Stimulated activated CD4-positive, alpha-beta T cell treated with anti-CD3 and anti-CD28 coated beads, Interleukin-2, amount 100 ng/mL, for 48 hours (primary cell): ENCODE measurements around the gene TOGARAM2.

ENCODE experiments used
- DNase-seq, 2 donors: peaks; one replicate each; pipeline ENCODE4 v3.0.0-alpha.2; 2020

The TOGARAM2 gene

DNA sequence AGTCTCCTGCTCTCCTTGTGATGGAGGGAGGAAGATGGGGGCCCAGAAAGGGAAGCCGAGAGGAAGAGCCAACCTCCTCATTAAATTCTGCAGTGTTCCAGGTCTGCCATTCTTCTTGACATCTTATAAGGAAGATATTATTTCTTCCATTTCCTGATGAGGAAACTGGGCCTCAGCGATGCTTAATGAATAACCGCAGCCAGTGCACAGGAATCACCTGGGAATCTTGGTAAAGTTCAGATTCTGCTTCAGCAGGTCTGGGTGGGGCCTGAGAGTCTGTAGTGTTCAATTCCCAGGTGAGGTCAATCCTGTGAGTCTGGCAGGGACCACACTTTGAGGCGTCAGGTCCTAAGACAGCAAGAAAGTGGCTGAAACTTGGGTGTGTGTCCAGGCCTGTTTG lies 75.9 kb downstream of the TOGARAM2 start:
- DNase-seq, result no peak

DNA sequence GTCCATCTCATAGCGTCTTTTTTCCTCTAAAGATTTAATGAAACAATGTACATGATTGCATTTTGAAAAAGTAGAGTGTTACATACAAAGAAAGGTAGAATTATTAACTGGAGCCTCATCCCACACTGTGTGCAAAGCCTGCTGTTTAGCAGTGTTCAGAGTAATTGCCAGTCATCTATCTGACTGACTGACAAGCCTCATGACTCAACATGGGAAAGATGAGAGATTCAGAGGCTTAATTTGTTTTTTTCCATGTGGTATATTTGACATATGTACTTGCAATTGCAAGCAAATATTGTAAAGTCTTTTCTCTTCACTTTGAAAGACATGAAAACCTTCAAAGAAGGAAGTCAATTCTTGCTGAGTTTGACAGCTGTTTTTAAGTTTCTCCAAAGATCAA lies 78.5 kb downstream of the TOGARAM2 start:
- no peak for DNase-seq

DNA sequence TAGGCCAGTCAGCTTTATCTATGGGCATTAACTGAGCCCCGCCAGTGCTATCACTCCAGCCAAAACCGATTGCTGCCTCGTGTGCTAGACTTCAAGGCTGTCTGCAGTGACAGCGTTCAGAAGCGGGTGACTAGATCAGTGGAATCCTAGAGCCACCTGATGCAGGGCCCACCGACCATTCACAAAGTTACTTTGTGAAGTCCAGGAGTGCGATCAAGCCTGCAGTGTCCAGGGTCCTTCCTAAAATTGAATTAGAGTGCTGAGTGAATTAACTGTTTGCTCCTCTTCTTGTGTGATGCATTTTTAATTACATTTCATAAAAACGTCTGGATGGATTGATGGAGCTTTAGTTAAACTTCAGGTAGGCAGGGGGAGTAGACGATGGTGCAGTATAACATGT lies 79.3 kb downstream of the TOGARAM2 start:
- no peak for DNase-seq

DNA sequence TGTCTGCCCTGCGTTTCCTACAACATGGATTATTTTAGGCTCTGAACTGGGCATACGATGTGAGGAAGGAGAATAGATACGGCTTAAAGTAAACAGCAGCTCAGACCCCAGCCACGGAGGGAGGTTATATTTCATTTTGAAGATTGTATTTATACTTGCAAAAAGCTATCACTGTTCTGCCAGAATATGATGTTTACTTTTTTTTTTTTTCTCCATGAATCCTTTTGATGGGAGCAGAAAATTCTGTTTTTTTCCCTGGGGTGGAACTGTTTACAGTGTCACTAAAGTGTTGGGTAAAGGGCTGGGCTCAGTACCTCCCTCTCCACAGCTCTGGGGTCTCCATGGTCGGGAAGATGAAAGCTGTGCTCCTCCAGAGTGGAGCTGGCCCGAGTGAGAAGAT lies 80.1 kb downstream of the TOGARAM2 start:
- no peak for DNase-seq

DNA sequence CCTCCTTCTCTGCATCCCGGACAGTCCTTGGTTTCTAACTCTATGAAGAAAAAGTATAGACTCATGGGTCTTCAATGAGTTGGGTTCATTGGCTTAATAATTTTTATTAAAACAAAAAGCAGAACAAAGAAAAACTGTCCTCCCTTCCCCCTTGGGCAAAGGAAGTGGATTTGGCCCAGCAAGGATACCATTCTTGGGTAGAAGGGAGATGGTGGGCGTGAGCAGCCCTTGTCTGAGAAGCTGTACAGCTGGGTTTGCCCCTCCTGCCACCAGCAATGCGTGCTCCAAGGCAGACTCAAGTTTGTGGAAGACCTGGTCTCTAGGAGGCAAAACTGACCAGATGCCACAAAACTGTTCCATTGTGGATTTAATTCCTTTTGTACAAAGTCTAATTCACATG lies 80.5 kb downstream of the TOGARAM2 start:
- no peak for DNase-seq

DNA sequence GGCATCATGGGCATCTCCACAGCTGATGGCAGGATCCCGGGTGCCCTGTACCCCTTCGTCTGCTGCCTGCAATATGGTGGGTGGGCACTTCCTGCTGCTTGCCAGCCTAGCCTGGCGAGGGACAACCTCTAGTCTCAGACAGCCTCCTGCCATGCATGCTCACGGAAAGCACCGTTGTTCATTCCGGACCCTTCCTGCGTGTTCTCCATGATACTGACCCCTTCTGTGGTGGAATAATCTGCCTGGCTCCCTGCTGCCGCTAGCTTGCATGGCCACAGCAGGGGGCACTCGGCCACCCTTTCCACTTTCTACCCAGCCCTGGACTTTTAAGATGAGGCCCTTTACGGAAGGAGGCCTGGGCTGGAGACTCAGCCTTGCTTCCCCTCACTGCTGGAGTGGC lies 81.3 kb downstream of the TOGARAM2 start:
- DNase-seq, result no peak

DNA sequence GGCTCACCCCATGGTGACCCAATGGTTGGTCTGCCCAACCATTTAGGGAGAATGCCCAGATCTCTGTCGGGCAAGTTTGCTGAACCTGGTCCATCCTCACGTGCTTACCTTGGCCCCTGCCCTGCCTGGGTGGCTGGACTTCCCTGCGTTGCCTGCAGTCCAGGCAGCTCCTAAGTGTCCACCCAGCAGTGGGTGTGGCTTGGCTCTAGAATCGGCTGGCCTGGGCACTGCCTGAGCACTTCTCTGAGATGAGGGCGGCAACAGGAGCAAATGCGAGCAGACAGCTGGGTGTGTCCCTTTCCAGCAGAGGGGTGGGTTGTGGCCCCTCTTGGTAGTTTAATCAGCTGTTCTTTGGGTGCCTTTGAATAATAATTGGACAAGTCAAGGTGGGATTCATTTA lies 82.0 kb downstream of the TOGARAM2 start:
- no peak for DNase-seq

DNA sequence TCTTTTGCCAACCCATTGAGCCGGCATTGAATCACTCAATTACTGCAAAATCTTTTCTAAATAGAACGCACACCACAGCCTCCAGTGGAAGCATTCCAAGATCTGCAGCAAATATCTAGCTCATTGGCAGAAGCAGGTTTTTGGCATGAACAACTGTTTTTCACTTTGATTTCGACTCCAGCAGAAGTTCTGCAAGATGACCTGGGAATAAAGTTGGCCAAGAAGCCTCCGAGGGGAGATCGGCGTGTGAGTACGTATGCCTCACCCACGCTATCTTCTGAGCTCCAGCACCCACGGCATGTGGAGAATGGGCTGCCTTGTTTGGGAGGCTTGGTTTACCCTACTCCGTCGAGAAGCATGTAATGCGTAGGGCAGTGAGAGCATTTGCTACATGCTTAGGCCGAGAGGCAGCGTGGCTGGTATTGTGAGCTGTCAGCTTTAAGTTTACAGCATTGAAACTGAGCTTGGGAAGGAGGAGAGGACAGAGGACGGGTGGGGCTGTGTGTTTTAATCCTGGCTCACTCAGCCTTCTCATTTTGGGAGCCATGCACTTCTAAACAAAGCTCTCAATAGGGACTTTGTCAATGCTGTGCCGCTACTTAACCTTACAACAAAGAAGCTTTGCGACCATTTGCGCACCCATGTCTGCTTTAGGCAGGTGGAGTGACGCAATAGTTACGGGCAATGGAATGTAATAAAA lies 82.7 kb downstream of the TOGARAM2 start:
- no peak for DNase-seq

DNA sequence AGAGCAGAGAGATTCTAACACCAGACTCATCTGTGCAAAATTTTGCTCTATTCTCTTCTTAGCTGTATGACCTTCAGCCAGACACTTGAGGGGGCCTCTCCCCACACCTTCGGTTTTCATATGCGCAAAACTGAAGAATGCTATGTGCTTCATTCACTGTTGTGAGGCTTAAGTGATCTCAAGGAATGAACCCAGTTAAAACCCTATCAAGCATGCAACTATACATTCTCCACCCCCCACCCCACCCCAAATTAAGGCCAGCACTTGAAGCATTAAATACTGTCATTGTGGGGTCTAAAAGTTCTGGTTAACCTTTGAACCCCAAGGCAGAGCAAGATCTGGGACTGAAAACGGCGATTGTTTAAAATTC lies 83.2 kb downstream of the TOGARAM2 start:
- no peak for DNase-seq

DNA sequence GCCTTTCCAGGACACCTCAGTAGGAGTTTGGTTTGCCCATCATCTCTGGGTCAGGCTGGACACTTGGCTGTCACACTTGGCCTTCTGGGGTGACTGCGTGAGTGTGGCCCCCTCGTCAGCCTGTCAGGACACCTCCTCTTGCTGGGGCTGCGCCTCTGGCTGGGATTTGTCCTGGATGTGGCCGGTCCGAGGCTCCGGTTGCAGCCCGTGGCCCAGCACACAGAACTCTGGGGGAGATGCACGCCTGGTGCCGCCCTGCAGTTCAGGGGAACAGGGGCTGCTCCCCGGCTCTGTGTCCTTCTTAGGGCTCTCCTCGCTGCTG lies 83.6 kb downstream of the TOGARAM2 start:
- no peak for DNase-seq

DNA sequence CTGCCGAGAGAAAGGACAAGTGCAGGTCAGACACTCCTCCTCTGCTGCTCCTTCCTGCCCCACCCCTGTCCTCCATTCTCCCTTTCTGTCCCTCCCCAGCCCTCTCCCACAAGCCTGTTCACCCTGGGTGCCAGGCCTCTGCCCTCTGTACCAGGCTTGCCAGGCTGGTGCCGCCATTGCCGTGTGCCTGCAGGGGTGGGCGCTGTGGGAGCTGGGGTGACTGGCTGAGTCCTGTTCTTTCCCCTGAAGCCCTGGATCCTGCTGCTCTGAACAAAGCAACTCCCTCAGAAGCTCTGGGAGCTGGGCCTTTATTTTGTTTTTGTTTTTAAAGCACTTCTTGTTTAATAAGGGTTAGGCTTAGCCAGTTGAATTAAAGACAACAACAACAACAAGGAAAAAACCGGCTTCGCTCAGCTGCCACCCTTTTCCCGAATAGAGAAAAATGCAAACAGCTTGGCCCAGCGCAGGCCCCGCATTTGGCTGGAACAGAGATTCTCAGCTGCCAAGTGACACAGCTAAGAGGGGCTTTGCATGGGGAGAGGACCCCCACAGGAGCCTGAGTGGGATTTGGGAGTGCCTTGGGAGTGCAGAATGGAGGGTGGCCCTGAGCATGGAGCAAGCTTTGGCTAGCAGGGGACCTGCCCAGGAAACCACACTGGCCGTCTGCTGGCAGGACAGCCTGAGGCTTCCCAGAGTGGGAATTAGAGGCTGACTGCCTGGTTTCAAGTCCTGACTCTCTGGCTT lies 84.1 kb downstream of the TOGARAM2 start:
- no peak for DNase-seq

DNA sequence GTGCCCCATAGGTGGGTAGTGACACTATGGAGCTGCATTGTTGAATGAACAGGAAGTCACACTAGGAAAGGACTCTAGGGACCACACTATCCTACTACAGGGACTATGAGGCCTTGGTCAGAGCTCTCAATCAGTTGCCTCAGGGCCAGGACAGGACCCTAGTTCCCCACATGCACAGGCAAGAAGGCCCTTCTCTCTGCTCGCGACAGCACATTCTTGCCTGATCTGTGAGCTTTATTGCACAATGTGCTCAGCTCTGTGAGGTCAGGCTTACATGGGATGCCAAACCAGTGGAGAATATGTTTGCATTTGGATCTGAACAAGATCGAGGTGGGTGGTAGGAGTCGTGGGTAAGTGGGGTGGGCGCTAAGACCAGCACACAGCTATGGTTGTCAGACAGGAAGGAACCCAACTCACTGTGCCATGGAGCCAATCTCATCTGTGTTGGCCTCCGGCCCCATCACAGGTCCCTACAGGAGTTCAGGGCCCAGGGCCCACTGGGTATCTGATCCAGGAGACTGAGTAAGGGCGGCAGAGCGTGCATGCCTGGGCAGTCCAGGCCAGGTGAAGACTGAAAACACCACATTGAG lies 85.3 kb downstream of the TOGARAM2 start:
- DNase-seq, result no peak

DNA sequence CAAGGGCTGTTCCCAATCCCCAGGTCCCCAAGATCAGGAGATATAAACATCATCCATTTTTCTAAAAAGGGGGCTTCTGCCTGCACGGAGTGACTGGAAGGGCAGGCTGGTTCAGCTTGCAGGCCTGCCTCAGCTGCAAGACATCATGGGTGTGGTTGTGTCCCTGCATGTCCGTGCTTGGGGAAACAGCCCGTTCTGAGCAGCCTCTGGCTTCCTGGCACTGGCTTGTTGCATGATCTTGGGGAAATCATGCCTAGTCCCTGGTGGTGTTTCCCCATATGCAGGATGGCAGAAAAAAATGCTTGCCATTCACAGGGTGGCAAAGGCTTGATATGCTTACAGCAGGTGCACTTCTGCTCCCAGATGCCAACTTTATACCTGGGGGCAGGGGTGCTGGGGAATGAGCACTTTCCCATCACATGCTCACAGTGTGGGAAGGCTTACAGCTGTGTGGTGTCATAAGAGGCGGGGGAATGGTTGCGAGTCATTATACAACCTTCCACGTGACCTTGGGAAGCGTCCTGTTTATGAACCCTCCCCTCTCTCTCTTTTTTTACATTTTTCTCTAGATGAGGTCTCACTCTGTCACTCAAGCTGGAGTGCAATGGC lies 86.0 kb downstream of the TOGARAM2 start:
- no peak for DNase-seq

DNA sequence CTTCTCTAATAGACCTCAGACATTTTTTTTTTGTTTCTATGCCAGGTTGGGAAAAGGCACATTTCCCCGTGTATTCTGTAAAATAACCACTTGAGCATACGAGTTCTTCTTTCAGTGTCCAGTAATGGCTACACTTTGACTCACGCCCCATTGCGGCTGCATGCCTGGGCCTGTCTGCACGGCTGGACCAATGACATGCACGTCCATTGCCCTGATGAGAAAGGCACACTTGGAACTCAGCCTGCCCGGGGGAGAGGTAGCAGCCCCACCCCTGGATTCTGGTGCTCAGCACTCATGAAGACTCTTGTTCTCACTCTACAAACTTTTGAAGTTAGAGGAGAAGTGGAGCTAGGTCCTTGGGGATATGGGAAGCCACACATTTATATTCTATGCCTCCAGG lies 87.4 kb downstream of the TOGARAM2 start:
- DNase-seq, result no peak

DNA sequence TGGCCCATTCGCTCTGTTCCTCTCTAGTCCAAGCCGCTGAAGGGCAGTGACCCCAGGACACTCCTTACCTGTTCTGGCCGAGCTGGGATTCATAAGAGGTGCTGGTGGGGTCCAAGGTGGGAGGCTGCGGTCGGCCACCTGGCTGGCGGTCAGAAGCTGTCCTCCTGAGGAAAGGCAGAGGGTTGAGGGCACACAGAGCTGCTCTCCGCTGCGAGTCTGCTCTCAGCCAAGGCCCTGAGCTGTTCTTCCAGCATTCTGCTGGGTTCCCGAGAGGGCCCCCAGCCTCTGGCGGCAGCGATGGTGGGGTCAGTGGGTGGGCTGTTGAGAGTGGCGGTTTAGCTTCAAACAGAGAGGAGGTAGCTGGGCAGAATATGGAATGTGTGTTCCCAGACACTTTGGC lies 89.4 kb downstream of the TOGARAM2 start:
- no peak for DNase-seq

DNA sequence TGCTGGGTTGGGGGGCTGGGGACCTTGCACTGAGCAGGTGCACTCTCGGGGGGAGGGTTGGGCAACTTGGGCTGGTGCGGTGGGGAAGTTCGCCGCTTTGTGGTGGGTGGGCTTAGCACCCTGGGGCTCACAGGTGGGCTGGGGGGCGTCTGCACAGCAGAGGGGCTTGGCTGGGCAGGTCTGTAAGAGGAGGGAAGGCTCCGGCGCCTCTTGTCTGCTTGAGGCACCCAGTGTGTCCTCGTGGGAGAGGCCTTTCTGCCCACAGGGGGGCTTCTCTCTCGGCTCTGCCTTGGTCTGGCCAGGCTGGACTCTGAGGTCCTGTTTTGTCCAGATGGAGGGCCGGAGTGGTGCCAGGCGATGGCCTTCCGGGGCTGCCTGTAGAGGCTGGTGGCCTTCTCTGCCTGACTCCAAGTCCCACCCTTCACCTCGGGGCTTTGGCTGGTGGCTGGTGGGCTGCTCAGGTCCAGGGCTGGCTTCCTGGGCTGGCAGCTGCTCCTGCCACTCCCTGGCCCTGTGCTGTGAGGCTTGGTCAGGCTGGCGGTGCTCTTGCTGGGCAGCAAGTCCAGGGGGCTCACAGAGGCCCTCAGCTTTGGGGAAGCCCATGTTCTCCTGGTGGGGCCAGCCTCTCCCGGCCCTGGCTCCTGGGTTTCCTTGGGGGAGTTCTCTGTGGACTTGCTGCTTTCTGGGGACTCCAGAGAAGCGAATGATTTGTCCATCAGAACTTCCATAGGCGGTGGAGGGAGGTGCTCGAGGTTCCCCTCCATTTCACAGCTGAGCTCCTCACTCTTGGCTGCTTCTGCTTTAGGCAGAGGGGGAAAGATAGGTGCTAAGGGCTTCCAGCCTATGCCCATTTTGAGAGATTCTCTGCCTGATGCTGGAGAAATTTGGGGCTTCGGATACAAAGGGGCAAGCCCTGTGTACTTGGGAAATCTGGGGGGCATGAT lies 90.2 kb downstream of the TOGARAM2 start:
- no peak for DNase-seq

DNA sequence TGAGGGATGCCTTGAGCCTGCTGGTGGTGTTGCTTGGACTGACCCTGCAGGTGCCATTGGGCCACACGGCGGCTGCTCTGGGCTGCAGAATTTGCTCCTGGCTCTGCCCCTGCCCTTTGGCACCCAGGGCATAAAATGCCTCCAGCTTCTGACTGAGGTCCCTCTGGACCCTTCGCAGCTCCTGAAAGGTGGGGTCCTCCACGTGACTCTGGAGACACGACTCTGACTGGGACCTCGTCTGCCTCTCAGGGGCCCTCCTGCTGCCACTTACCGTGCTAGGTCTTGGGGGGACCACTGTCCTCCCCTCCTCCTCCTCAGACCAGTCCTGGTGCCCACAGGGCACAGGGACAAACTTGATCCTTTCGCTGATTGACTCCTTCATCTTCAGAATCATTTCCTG lies 91.2 kb downstream of the TOGARAM2 start:
- DNase-seq, result no peak

DNA sequence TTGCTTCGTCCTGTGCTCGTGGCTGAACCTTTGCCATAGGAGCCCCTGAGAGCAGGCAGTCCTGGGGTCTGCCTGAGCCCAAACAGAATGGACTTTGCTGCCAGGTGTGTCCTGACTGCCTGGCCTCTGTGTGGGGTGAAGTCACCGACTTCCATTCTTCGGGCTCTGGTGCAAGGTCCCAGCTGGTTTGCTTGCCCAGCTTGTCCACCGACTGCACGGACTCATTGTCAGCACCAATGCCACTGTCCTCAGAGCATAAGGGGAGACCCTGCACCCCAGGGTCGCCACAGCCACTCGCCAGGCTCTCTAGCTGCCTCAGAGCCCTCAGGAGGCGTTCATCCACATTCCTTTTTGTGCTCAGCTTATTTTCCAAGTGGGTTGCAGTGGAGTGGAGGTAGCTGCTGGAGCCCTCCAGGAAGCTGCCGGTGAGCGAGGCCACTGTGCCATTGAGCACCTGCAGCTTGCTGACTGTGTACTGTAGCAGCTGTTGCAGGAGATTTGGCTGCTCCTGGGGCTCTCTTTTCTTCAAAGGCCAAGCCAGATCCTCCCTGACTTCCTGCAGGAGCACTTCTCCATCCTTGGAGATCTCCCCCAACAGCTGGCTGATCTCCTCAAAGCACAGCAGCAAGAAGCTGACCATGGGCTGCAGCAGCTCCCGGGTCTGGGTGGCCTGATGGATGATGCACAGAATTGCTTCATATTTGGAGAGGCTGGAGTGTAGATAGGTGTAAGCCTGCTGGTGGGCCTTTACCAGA lies 92.0 kb downstream of the TOGARAM2 start:
- no peak for DNase-seq

DNA sequence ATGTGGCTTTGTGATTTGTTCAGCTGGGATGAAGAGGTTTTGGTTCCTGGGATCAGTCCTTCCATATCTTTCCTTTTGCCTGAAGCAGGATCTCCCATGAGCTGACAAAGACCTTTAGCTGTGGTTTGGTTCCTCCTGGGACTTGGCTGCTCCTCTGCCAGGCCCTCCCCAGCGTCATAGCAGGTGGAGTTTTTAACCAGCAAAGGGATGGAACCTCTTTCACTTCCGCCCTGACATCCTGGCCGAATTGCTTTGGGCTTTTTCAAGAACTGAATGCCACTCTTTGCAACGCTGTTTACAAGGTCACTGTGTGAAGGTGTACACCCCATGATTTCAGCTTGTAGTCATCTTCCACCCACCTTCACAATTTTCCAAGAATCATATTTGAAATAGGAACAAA lies 92.8 kb downstream of the TOGARAM2 start:
- no peak for DNase-seq

DNA sequence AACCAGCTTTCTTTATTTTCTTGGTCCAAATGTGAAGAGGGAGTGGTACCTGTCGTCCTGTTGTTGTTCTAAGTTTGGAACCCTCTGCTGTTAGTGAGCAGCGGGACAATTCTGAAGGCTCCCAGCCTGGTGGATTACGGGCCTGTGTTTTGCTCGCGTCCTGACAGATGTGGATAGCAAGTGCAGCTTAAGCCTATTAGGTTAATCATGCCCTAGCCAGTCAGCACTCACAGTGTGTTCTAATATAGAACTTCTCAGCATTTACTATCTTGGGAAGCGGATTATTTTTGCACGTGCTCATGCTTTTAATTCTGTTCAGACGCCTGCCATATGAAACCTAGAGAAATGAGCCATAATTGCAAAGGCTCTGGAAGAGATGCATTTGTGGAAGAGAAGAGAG lies 93.3 kb downstream of the TOGARAM2 start, which contains the start of gene PCARE:
PCARE (minus strand) TSS at position 113 of the 400 bp plus-strand sequence. CDS start 262 bp downstream, outside the sequence.
- DNase-seq, result no peak

DNA sequence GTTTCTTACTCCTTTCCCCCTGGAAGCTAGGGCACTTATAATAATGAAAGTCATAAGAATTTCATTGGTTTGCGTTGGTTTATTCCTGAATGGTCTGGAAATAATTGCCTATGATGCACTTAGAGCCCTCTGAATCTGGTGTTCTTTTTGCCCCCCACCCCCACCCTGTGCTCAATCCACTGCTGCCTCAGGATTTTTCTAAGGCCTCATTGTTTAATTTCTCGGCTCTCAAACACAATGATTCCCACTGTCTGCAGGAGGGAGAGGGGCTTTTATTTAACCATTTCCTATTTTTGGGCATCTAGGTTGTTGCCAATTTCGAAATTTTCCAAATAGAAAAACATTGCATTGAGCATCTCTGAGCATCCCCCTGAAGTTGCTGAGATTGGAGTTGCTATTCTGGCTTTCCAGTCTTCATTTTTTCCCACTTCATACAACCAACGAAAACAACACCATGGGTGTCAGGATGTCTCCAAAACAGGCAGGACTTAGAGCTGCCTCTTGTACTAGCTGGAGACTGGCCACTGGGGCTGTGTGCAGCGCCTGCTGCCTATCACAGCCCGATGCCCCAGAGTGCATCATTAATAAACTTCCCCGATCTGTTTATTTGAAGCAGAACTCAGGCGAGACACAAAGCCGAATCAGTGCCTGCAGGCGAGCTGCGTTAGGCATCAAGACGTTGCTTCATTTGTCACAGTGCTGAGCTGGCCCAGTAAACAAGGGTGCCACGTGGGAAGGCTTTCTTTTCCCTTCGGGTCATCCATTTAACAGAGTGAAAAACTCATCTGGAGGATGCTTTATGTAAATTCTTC lies 95.0 kb downstream of the TOGARAM2 start:
- DNase-seq, result no peak
